Breast epithelium (tissue), 3 donors: ENCODE results near the gene KIF3B.

Experiments
- POLR2AphosphoS5 ChIP-seq, 3 donors: sonication (generic); formaldehyde crosslinking; IDR thresholded peaks; one replicate each; pipeline ENCODE4 v1.6.1; 2017; ENCODE audit warnings: antibody characterized with exemption in 3 of 3
- TF ChIP-seq, protein P1 (sequence below), 3 donors: fragments of 450-650 bp; IDR thresholded peaks; one replicate each; pipeline ENCODE4 v1.5.1; 2016 to 2017; ENCODE audit warnings: antibody characterized with exemption in 3 of 3, mild to moderate bottlenecking in 3 of 3, moderate library complexity in 3 of 3

DNA sequence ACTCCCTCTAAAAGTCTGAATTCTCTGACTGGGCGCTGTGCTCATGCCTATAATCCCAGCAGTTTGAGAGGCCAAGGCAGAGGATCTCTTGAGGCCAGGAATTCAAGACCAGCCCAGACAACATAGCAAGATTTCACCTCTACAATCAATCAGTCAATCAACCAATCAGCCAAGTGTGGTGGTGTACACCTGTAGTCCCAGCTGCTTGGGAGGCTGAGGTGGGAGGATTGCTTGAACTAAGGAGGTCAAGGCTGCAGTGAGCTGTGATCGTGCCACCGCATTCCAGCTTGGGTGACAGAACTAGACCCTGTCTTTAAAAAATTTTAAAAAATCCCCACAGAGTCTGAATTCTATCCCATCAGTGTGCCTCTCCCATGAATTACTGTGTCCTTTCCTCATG lies 37.9 kb downstream of the KIF3B start:
- TF ChIP-seq, protein P1, sequence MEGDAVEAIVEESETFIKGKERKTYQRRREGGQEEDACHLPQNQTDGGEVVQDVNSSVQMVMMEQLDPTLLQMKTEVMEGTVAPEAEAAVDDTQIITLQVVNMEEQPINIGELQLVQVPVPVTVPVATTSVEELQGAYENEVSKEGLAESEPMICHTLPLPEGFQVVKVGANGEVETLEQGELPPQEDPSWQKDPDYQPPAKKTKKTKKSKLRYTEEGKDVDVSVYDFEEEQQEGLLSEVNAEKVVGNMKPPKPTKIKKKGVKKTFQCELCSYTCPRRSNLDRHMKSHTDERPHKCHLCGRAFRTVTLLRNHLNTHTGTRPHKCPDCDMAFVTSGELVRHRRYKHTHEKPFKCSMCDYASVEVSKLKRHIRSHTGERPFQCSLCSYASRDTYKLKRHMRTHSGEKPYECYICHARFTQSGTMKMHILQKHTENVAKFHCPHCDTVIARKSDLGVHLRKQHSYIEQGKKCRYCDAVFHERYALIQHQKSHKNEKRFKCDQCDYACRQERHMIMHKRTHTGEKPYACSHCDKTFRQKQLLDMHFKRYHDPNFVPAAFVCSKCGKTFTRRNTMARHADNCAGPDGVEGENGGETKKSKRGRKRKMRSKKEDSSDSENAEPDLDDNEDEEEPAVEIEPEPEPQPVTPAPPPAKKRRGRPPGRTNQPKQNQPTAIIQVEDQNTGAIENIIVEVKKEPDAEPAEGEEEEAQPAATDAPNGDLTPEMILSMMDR (IDR thresholded peaks at IDR 0.05), result no peak
- TF ChIP-seq POLR2AphosphoS5 (IDR thresholded peaks at IDR 0.05), result no peak
